NCI-H1105 (cell line): ENCODE results near the gene C1QL3.

Experiments used
- DNase-seq: peaks from one replicate; lab custom pipeline; 2025; lab: John Stamatoyannopoulos, UW

The C1QL3 gene

GRCh38 chr10:16521311-16522016 lies at the start of gene C1QL3:
C1QL3 (minus strand) TSS chr10:16521879; CDS start chr10:16521065, 814 bp downstream.
- peak; percentile 39 for DNase-seq

- no peak for DNase-seq
Observed at GRCh38 chr10:16570731-16571130, 49.1 kb upstream of the C1QL3 start.

GRCh38 chr10:16566202-16566805 lies 44.6 kb upstream of the C1QL3 start:
- no peak for DNase-seq

GRCh38 chr10:16565604-16566003 lies 43.9 kb upstream of the C1QL3 start:
- no peak for DNase-seq

GRCh38 chr10:16562891-16563290 lies 41.2 kb upstream of the C1QL3 start:
- no peak for DNase-seq

- no peak for DNase-seq
Observed at GRCh38 chr10:16559236-16559773, 37.6 kb upstream of the C1QL3 start.

- no peak for DNase-seq
Observed at GRCh38 chr10:16547973-16548372, 26.3 kb upstream of the C1QL3 start.

GRCh38 chr10:16545116-16545736 lies 23.5 kb upstream of the C1QL3 start:
- no peak for DNase-seq

GRCh38 chr10:16544591-16544990 lies 22.9 kb upstream of the C1QL3 start:
- no peak for DNase-seq

GRCh38 chr10:16544099-16544498 lies 22.4 kb upstream of the C1QL3 start:
- no peak for DNase-seq

GRCh38 chr10:16536155-16536554 lies 14.5 kb upstream of the C1QL3 start:
- DNase-seq, result no peak

GRCh38 chr10:16529853-16530252 lies 8.2 kb upstream of the C1QL3 start:
- no peak for DNase-seq

- no peak for DNase-seq
Observed at GRCh38 chr10:16527452-16527851, 5.8 kb upstream of the C1QL3 start.

- DNase-seq, result no peak
Observed at GRCh38 chr10:16520900-16521299, 779 bp downstream of the C1QL3 start.

GRCh38 chr10:16519908-16520861 lies 1.5 kb downstream of the C1QL3 start:
- no peak for DNase-seq

- no peak for DNase-seq
Observed at GRCh38 chr10:16519250-16519907, 2.3 kb downstream of the C1QL3 start.

- no peak for DNase-seq
Observed at GRCh38 chr10:16518822-16519221, 2.9 kb downstream of the C1QL3 start.

GRCh38 chr10:16510843-16511242 lies 10.8 kb downstream of the C1QL3 start:
- DNase-seq, result no peak

GRCh38 chr10:16509996-16510395 lies 11.7 kb downstream of the C1QL3 start:
- DNase-seq, result no peak

GRCh38 chr10:16505161-16505560 lies 16.5 kb downstream of the C1QL3 start:
- no peak for DNase-seq

- DNase-seq, result no peak
Observed at GRCh38 chr10:16497911-16498310, 23.8 kb downstream of the C1QL3 start.
